ENCODE measurements around the gene INMT.

The INMT gene

DNA sequence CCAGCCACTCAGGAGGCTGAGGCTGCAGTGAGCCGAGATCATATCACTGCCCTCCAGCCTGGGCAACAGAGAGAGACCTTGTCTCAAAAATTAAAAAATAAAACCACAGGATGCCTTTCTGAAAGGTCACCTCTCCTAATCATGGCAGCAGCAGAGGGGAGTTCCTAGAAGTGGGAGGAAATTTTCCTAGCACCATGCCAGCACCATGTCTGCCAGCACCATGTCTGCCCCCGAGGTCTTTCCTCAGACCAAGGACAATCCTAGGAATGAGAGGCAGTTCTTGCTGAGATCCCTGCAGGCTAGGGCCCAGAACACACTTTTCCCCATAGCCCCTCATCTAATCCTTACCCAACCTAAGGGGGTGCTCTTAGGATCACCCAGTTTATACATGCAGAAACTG, 22.3 kb upstream of the INMT start:
- no peak for DNase-seq

GRCh38 chr7:30730097-30730496, 21.8 kb upstream of the INMT start:
- DNase-seq, result no peak

DNA sequence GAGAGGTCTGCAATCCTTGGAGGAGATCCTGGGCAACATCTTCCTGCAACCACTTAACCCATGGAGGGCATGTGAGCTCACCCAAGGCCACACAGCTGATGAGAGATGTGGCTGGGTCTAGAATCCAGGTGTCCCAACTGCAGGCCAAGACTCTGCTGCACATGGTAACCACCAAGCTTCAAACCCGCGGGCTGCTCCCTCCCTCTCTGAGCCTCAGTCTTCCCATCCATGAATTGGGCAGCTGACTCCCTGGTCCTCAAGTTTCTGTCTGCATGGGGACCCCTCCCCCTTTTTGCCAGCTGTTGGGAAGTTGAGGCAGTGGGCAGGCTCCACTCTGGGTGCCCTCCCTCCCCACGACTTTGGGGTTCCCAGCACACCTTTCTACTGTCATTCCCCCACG, 20.9 kb upstream of the INMT start:
- DNase-seq, result no peak

- no peak for DNase-seq
Observed at GRCh38 chr7:30731581-30731980, 20.4 kb upstream of the INMT start.

DNA sequence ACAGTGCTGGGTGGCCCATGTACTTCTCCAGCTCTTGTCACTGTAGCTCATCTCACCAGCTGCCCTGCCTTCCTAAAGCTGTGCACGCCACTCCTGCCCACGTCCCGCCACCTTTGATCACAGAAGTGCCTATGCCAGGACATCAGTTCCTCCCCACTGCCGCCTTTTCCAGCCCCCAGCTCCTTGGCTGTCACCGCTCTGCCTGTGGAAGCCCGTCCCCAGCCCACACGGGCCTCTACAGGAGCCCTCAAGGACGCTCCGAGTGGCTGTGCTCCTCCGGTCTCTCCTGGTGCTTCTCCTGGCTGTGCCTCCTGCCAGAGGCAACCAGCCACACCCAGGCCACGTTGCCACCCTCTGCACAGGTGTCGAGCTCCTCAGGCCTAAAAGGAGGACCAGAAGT, 19.3 kb upstream of the INMT start:
- DNase-seq, result no peak

- DNase-seq, result no peak
Observed at GRCh38 chr7:30733216-30733615, 18.7 kb upstream of the INMT start.

- no peak for DNase-seq
Observed at GRCh38 chr7:30733691-30734090, 18.2 kb upstream of the INMT start.

DNA sequence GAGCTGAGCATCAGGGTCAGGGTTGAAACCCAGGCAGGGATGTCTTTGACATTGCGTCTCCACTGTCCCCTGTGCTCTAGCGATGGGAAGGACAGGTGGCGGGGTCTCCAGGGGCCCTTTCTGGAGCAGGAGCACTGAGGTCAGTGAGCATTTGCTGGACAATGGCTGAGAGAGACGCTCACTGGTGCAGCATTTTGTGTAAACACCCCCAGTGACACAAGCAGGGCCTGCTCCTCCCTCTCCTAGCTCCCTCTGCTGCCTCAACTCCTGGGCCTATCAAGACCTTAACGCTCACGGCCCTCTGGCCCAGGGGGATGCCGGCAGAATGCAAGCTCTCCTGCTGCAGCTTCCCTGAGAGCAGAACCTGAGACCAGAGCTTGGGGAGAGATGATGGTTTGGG, 17.4 kb upstream of the INMT start:
- no peak for DNase-seq

DNA sequence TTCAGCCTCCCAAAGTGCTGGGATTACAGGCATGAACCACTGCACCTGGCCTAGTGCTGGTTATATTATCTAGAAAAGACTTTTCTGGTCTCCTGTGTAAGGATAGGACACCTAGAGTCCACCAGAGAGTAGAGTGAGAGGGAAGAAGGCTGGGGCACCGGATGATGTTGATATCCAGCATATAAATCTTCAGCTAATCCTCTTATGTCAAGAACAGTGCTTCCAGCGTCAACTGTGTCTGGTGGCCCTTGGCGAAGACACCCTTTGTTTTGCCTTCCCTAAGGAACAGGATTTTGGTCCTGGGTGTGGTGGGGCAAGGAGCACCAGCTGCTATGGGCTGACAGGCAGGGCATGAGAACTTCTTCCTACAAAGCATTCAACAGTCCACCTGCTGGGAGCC, 16.3 kb upstream of the INMT start:
- DNase-seq, result no peak

DNA sequence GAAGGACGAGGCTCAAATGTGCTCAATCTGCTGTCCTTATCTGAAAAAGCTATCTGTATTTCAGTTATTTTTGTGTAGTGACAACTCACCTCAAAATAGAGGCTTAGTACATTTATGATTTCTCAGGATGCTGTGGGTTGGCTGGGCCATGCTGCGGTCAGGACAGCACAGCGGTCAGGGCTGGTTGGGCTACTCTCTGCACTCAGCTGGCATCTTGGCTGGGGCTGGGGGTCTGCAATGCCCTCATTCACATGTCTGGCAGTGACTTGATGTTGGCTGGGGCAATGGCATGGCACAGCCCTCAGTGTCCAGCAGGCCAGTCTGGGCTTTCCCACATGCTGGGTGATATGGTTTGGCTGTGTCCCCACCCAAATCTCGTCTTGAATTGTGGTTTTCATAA, 15.6 kb upstream of the INMT start:
- DNase-seq, result no peak

DNA sequence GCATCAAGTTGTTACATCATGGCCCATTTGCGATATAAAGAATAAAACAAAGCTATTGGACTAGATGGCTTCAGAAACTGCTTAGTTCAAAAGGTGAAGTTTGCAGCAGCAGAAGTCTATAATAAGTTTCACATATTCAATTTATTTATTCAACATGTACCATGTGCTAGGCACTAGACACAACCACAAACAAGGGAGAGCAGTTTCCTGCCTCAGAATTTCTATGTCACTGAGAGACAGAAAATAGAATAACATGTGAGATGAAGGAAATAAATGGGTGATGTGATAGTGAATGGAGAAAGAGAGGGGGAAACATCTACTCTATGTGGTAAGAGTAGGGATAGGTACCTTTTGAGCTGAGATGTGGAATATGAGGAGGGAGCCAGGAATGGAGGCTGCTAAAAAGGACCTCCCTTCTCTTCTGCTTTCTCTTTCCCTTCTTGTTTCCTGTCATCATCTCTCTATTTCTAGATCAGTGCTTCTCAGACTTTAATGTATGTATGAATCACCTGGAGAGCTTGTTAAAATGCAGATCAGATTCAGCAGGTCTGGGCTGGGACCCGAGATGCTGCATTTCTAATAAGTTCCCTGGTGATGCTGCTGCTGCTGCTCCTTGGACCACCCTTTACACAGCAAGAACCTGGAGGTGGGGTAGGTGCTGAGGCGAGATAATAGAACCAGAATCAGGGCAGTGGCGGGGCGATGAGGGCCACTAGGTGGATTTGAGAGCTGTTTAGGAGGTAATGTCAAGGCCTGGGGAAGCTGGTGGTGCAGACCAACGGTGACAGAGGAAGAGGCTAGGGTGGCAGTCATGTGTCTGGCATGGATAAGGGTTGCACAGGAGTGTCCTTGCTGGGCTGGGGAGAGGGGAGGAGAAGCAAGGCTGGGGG, 13.7 kb upstream of the INMT start:
- DNase-seq, result peak; percentile 8

- no peak for DNase-seq
Observed at GRCh38 chr7:30739691-30740090, 12.2 kb upstream of the INMT start.

DNA sequence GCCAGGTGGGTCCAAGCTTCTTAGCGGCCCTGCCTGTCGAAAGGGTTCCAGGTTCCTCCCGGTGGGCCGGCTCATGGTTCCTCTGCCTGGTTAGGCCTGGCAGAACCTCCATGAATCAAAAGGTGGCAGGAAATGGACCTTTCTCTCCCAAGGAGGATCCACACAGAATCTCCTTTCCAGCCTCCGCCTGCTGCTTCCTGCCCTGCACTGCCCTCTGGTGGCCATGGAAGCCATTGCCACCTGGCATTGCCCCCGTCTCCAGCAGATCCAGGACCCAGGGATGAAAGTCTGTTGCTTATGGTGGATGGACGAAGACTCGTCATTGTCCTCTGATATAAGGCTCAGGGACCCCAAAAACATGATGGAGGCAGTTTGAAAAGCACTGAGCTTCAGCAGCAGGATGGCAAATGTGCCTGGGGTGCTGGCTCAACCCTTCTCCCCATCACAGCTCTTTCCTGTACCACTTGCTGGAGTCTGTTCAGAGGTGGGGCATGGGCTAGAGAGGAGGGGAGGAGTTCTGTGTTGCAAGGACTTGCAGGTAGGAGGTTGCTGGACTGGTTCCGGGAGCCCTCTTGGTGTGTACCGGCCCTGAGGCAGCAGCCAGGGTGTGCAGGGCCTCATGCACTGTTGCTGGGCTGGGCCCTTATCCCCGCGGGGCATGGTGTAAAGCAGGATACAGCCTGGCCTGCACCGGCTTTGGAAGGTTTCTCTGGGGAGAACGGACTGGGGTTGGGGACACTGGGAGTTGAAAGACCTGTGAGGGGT, 11.3 kb upstream of the INMT start:
- peak; percentile 61 for DNase-seq

DNA sequence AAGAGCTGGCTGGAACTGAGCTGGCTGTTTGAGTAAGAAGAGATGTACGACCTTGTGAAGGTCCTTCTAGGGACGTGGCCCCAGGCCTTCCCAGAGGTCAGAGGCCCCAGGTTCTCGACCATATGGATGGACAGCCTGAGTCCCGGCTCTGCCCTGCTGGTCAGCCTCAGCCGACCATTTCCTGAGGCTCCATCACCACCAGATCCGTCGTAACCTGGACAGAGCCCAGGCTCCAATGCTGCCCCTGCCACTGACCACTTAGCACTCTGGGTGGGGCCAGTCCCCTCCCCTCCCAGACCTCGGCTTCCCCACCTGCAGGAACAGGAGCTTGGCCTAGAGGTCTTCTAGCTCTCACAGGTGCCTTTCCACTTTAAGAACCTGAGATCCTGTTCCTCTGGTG, 10.6 kb upstream of the INMT start:
- no peak for DNase-seq

GRCh38 chr7:30743371-30744074, 8.4 kb upstream of the INMT start:
- DNase-seq, result no peak

DNA sequence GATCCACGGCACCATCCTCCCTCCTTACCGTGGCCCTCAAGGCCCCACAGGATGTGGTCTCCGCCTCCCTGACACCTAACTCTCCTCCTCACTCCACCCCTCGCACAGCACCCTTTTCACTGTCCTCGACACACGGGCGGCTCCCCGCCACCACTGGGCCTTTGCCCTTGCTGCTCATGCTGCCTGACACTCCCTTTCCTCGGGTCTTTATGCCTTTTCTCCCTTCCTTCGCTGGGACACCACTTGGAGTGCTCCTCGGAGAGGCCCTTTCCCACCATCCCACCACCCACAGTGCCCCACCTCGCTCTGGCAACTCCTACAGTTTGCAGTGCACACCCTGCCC, 7.9 kb upstream of the INMT start:
- DNase-seq, result no peak

DNA sequence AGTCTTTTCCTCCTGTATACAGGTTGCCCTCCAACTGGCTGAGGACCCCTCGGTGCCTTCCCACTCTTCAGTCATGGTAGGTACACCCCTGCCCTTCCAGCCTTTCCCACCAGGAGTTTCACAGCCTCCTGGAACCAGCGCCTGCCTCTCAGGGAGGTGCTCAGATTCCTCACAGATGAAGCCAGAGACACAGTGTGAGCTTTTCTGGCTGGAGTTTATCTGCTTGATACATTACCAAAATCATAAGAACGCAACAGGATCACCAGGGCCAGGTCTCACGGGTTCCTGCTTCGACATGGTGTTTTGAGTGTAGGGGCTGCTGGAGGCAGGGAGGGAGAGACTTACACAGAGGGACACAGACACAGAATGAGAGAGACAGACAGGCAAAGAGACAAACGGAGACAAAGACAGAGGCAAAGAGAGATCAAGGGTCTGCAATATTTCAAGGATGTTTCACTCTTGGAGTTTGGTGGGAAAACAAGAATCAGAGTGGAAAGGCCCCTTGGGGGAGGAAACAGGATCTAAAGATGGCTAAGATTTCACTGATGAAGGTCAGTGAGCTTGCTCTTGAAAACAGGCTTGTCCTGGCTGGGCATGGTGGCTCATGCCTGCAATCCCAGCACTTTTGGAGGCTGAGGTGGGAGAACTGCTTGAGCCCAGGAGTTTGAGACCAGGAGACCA, 6.5 kb upstream of the INMT start:
- DNase-seq, result no peak

DNA sequence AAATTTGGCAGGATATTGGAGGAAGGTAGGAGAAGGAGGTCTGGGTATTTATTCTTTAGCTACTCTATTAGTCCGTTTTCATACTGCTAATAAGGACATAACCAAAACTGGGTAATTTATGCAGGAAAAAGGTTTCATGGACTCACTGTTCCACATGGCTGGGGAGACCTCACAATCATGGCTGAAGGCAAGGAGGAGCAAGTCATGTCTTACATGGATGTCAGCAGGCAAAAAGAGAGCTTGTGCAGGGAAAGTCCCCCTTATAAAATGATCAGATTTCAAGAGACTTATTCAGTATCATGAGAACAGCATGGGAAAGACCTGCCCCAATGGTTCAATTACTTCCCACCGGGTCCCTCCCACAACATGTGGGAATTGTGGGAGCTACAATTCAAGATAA, 1.9 kb upstream of the INMT start:
- no peak for DNase-seq

- DNase-seq, result no peak
Observed at GRCh38 chr7:30750683-30751650, 968 bp upstream of the INMT start.

DNA sequence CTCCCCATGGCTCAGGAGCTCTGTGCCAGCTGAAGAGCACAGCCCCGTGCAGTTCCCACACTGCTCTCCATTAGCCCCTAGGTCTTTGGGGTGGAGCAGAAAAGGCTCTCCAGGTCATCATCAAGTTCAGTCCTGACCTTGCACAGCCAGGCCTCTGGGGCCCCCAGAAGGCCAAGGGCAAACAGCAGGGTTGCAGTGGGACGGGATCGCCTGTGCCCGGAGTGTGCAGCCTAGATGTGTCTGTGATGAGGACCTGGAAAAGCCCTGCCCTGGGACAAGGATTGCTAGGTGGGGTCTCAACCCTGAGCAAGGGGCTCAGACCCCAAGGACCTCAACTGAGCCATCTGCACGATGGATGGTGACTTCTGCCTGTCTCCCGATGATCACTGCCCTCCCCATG, 549 bp downstream of the INMT start:
- DNase-seq, result no peak

DNA sequence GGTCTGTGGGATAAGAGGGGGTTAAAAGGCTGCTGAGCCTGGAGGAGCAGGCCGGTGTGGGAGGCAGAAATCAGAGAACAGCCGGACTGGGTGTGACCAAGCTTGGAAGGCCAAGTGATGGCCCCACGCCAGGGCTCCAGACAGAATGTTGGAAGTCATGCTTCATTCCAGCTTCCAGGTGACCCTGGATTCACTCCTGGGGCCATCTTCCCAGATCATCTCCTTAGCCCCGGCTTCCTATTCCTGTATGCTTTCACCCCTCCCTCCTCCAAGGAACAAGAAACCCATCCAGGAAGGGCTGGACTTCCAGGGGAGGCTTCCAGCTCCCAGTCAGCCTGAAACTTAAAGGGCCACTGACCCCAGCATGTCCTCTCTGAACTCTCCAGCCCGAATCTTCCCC, 1.0 kb downstream of the INMT start:
- DNase-seq, result no peak

DNA sequence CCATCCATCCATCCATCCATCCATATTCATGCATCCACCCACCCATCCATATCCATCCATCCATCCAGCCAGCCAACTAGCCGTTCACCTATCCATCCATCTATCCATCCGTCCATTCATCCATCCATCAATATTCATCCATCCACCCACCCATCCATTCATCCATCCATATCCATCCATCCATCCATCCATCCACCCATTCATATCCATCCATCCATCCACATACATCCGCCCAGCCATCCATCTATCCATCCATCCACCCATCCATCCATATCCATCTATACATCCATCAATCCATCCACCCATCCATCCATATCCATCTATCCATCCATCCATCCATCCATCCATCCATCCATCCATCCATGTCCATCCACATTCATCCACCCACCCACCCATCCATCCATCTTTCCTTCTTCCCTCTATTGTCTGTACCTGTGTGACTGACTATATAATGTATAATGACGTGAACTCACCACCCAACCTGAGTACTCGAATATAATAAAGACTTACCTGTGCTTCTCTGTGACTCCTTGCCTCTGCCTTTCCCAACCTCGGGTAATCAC, 2.5 kb downstream of the INMT start:
- DNase-seq, result no peak
